Duodenal mucosa (tissue), 2 donors: ENCODE data around the gene LEMD1.
"Not testable (repeated sequence)": the region's sequence is repeated elsewhere in the genome, so short reads cannot be mapped to it uniquely, and the experiment has no call there.

Source experiments
- H3K27ac ChIP-seq: one replicate; pipeline ENCODE4 v1.7.0; 2013; ENCODE audit warnings: low read depth, low read length
- H3K27me3 ChIP-seq, 2 donors: one replicate each; pipeline ENCODE4 v1.7.0; 2013; ENCODE audit warnings: low read length in 2 of 2, control low read depth in 1 of 2; ENCODE audit not compliant: insufficient read depth in 2 of 2, control insufficient read depth in 1 of 2
- H3K36me3 ChIP-seq, 2 donors: one replicate each; pipeline ENCODE4 v1.7.0; 2013; ENCODE audit warnings: low read length in 2 of 2, control low read depth in 1 of 2; ENCODE audit not compliant: insufficient read depth in 2 of 2, control insufficient read depth in 1 of 2
- H3K4me1 ChIP-seq, 2 donors: one replicate each; pipeline ENCODE4 v1.7.0; 2013; ENCODE audit warnings: low read length in 2 of 2, control low read depth in 1 of 2; ENCODE audit not compliant: insufficient read depth in 2 of 2, control insufficient read depth in 1 of 2
- H3K4me3 ChIP-seq, 2 donors: one replicate each; pipeline ENCODE4 v1.7.0; 2013; ENCODE audit warnings: low read length in 2 of 2, low read depth in 1 of 2
- H3K9ac ChIP-seq, 2 donors: one replicate each; pipeline ENCODE4 v1.7.0; 2013; ENCODE audit warnings: low read length in 2 of 2, low read depth in 1 of 2
- H3K9me3 ChIP-seq, 2 donors: one replicate each; pipeline ENCODE4 v1.7.0; 2013; ENCODE audit warnings: low read length in 2 of 2, control low read depth in 1 of 2; ENCODE audit not compliant: control insufficient read depth in 1 of 2

The LEMD1 gene

GRCh38 chr1:205373022-205373797 is 48.6 kb downstream of the LEMD1 start:
- Histone ChIP-seq H3K4me1 (peaks cover 17 to 24% of the 10 kb centered on the region in 2 donors), H3K27ac (no peak overlapping the region), H3K36me3 (no peaks in the 10 kb centered on the region), H3K9me3 (no peaks in the 10 kb centered on the region), H3K27me3 (no peaks in the 10 kb centered on the region), H3K9ac (no peak overlapping the region), H3K4me3 (no peak overlapping the region)

- H3K4me1 ChIP-seq, result peaks cover 17 to 24% of the 10 kb centered on the region in 2 donors
- H3K36me3 ChIP-seq, result no peaks in the 10 kb centered on the region
- H3K9ac ChIP-seq, result no peak overlapping the region
- no peak overlapping the region for H3K4me3 ChIP-seq
- H3K9me3 ChIP-seq, result no peaks in the 10 kb centered on the region
- no peak overlapping the region for H3K27ac ChIP-seq
- no peaks in the 10 kb centered on the region for H3K27me3 ChIP-seq
Observed at GRCh38 chr1:205371871-205372660, 49.8 kb downstream of the LEMD1 start.

- H3K9ac ChIP-seq, result no peak overlapping the region
- H3K27ac ChIP-seq, result no peak overlapping the region
- H3K4me1 ChIP-seq, result peaks cover 14 to 30% of the 10 kb centered on the region in 2 donors
- H3K9me3 ChIP-seq, result no peaks in the 10 kb centered on the region
- no peaks in the 10 kb centered on the region for H3K27me3 ChIP-seq
- no peak overlapping the region for H3K4me3 ChIP-seq
- H3K36me3 ChIP-seq, result no peaks in the 10 kb centered on the region
Observed at GRCh38 chr1:205370780-205371179, 51.1 kb downstream of the LEMD1 start.

- no peak overlapping the region for H3K4me3 ChIP-seq
- H3K9ac ChIP-seq, result no peak overlapping the region
- no peaks in the 10 kb centered on the region for H3K27me3 ChIP-seq
- H3K9me3 ChIP-seq, result no peaks in the 10 kb centered on the region
- peaks cover 10 to 26% of the 10 kb centered on the region in 2 donors for H3K4me1 ChIP-seq
- no peak overlapping the region for H3K27ac ChIP-seq
- no peaks in the 10 kb centered on the region for H3K36me3 ChIP-seq
Observed at GRCh38 chr1:205369701-205370123, 52.1 kb downstream of the LEMD1 start.

GRCh38 chr1:205368478-205368877 is 53.4 kb downstream of the LEMD1 start:
- Histone ChIP-seq H3K27ac (no peak overlapping the region), H3K4me1 (peaks cover 4 to 16% of the 10 kb centered on the region in 2 donors), H3K9ac (no peak overlapping the region), H3K27me3 (no peaks in the 10 kb centered on the region), H3K4me3 (no peak overlapping the region), H3K36me3 (no peaks in the 10 kb centered on the region), H3K9me3 (no peaks in the 10 kb centered on the region)

GRCh38 chr1:205365945-205366463 is 55.9 kb downstream of the LEMD1 start:
- Histone ChIP-seq H3K27me3 (no peaks in the 10 kb centered on the region), H3K27ac (no peak overlapping the region), H3K36me3 (no peaks in the 10 kb centered on the region), H3K9me3 (no peaks in the 10 kb centered on the region), H3K4me3 (no peak overlapping the region), H3K4me1 (peaks cover 0 to 6% of the 10 kb centered on the region in 2 donors), H3K9ac (no peak overlapping the region)

- not testable (repeated sequence) for H3K9ac ChIP-seq, H3K27ac ChIP-seq, H3K27me3 ChIP-seq, H3K4me3 ChIP-seq, H3K4me1 ChIP-seq, H3K9me3 ChIP-seq, H3K36me3 ChIP-seq
Observed at GRCh38 chr1:205365086-205365485, 56.8 kb downstream of the LEMD1 start.

- Histone ChIP-seq H3K27me3 (no peaks in the 10 kb centered on the region), H3K4me3 (no peak overlapping the region), H3K9me3 (no peaks in the 10 kb centered on the region), H3K9ac (no peak overlapping the region), H3K27ac (no peak overlapping the region), H3K4me1 (peaks cover 0 to under 1% of the 10 kb centered on the region in 2 donors), H3K36me3 (no peaks in the 10 kb centered on the region)
Observed at GRCh38 chr1:205360891-205361290, 61.0 kb downstream of the LEMD1 start.

- no peak overlapping the region for H3K27ac ChIP-seq
- H3K9me3 ChIP-seq, result no peaks in the 10 kb centered on the region
- H3K4me3 ChIP-seq, result no peak overlapping the region
- no peak overlapping the region for H3K9ac ChIP-seq
- peaks cover 4 to 5% of the 10 kb centered on the region in 2 donors for H3K4me1 ChIP-seq
- peaks cover 0 to 2% of the 10 kb centered on the region in 2 donors for H3K27me3 ChIP-seq
- no peaks in the 10 kb centered on the region for H3K36me3 ChIP-seq
Observed at GRCh38 chr1:205359771-205360565, 61.9 kb downstream of the LEMD1 start.
